SKM-1 treated with dmso at 0.1 percent for 144 hours (cell line): Measurements from ENCODE around the gene MINK1.
"Not testable (repeated sequence)": the region's sequence is repeated elsewhere in the genome, so short reads cannot be mapped to it uniquely, and the experiment has no call there.

ENCODE experiments used
- DNase-seq: peaks from one replicate; lab custom pipeline; 2025; ENCODE audit not compliant: unreplicated experiment; lab: John Stamatoyannopoulos, UW

Gene MINK1

DNA sequence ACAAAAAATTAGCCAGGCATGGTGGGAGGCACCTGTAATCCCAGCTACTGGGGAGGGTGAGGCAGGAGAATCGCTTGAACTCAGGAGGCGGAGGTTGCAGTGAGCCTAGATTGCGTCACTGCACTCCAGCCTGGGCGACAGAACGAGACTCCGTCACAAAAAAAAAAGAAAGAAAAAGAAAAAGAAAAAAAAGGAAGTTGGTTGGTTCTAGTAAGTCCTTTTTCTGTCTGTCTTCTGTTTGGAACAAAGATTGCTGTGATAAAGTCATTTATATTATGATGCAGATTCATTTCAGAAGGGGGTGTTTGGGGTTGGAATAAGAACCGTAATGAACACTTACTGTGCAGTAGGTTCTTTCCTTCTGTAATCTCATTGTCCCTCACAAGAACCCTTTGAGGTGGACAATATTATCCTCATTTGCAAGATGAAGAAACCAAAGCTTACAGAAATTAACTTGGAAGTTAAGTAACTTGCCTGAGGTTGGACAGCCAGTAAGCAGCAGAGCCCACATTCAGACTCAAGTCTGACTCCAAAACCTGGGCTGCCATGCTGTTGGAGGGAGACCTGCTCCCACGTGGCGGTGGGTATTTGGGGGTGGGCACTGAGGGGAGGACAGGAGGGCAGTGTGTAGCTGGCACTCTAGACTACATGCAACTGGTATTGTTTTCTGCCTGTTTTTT lies 10.3 kb downstream of the MINK1 start:
- no peak for DNase-seq

- no peak for DNase-seq
Measured at GRCh38 chr17:4845118-4845517, 12.0 kb downstream of the MINK1 start.

GRCh38 chr17:4846635-4847390 lies 13.7 kb downstream of the MINK1 start:
- DNase-seq, result no peak

- no peak for DNase-seq
Measured at GRCh38 chr17:4849011-4849536, 15.9 kb downstream of the MINK1 start.

GRCh38 chr17:4850246-4850645 lies 17.1 kb downstream of the MINK1 start:
- DNase-seq, result no peak

DNA sequence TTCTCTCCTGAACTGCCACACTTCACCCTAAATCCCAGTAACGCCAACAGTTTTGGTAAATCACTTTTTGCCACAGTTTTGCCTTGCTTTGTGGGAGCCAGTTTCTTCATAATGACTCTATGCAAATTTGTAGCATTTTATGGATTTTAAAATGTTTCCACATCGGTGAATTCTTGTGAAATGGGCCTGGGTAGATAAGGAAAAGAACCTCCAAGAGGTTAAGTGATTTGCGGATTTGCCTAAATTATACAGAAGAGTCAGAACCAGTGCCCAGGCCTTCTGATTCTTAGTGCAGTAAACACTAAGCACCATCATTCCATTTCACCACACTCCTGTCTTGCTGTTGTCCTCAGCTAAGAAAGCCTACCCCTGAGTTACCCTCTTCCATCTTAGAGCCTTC lies 17.9 kb downstream of the MINK1 start:
- no peak for DNase-seq

DNA sequence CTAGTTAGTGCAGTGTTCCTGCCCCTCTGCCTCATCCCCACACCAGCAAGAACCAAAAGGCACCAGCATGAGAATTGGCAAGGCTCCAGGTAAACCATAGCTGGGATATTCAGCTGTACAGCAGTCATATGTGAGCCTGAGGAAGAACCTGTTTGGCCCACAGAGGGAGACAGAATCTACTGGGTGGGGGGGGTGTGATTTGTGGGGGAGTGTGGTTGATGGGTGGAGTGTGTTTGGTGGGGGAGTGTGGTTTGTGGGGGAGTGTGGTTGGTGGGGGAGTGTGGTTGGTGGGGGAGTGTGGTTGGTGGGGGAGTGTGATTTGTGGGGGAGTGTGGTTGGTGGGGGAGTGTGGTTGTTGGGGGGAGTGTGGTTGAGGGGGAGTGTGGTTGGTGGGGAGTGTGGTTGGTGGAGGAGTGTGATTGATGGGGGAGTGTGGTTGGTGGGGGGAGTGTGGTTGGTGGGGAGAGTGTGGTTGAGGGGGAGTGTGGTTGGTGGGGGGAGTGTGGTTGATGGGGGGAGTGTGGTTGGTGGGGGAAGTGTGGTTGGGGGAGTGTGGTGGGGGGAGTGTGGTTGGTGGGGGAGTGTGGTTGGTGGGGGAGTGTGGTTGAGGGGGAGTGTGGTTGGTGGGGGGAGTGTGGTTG lies 19.5 kb downstream of the MINK1 start:
- DNase-seq, result no peak

- no peak for DNase-seq
Measured at GRCh38 chr17:4853208-4853671, 20.1 kb downstream of the MINK1 start.

- DNase-seq, result no peak
Measured at GRCh38 chr17:4854111-4854681, 21.1 kb downstream of the MINK1 start.

GRCh38 chr17:4856271-4856936 lies 23.3 kb downstream of the MINK1 start:
- no peak for DNase-seq

GRCh38 chr17:4856937-4857314 lies 23.8 kb downstream of the MINK1 start:
- no peak for DNase-seq

GRCh38 chr17:4857347-4857746 lies 24.2 kb downstream of the MINK1 start:
- not testable (repeated sequence) for DNase-seq

DNA sequence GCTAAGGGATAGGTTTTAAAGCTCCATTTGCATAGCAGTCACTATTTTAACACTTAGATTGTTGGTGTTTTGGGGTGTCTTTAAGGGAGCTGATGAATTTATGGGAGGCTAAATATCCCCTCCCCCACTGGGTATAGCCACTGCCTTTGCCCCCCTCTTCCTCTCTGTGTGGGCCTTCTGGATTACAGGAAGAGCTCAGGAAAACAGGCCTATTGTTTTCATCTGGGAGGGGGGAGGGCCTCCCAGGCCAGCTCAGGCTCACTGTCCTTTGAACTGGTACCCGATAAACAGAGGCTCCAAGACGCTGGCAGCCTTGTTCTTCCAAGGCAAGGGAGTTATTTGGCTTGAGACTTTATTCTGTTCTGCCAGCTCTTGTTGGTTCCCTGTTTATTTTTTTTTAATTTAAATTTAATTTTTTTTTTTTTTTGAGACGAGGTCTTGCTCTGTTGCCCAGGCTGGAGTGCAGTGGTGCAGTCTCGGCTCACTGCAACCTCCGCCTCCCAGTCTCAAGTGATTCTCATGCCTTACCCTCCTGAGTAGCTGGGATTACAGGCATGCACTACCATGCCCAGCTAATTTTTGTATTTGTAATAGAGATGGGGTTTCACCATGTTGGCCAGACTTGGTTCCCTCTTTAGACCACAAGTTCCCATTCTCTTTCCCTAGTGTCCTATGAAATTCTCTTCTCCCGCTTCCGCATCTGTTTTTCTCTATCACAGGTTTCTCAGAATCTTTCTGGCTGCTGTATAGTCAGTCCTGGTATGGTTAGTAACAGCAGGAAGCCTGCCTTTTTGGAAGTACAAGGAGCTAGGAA lies 25.1 kb downstream of the MINK1 start:
- no peak for DNase-seq

GRCh38 chr17:4858882-4859260 lies 25.7 kb downstream of the MINK1 start:
- DNase-seq, result no peak

GRCh38 chr17:4859816-4860625 lies 26.9 kb downstream of the MINK1 start:
- no peak for DNase-seq

DNA sequence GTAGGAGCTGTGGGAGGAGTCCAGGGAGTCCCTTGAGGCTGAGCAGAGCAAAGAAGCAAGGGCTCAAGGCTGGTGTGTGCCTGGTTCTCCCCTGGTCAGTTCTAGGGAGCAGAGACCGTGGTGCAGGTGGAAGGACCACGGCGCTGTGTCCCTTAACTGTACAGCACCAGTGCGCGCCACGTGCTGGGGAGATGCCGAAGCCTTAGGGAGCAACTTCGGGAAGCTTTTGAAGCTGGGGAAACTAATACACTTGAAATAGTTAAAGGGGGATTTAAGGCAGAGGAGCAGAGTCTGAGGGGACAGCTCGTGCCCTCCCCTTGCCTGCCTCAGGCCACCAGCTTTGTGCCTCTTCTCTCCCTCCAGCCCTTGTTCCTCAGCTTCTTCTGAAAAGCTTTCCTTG lies 27.5 kb downstream of the MINK1 start:
- DNase-seq, result no peak

- no peak for DNase-seq
Measured at GRCh38 chr17:4861052-4861451, 27.9 kb downstream of the MINK1 start.

DNA sequence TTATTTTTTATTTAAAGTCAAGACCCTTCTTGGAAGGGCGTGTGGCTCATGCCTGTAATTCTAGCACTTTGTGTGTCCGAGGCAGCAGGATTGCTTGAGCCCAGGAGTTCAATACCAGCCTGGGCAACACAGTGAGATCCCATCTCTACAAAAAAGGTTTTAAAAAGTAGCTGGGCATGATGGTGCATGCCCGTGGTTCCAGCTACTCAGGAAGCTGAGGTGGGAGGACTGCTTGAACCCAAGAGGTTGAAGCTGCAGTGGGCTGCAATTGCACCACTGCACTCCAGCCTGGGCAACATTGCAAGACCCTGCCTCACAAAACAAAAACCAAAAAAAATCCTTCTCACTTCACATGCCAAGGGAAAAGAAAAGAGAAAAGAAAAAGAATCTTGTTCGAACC lies 29.6 kb downstream of the MINK1 start:
- no peak for DNase-seq

- no peak for DNase-seq
Measured at GRCh38 chr17:4863321-4863720, 30.2 kb downstream of the MINK1 start.
